ENCODE data around the gene WFDC5. TPM values are rescaled to one million over a fixed set of nuclear protein-coding genes. Genes with fewer than 3 reads are reported as not detected.

The WFDC5 gene
- polyA plus RNA-seq, 1 of the 3 experiments (the other 2 are of a cell fraction) = 0.08 TPM

- Histone ChIP-seq H3K9me3 (no peaks in the 10 kb centered on the region), H3K4me2 (no peak overlapping the region), H3K27me3 (ENCODE audit: insufficient read depth) (no peaks in the 10 kb centered on the region), H3K9ac (no peak overlapping the region; the same call in 1 of the 2 replicates), H3K4me1 (ENCODE audit: control insufficient read depth in 1 of 2, insufficient read depth in 2 of 2, low read depth in 1 of 2, low read length in 1 of 2) (peaks cover 0 to 4% of the 10 kb centered on the region in 2 experiments; a peak in 1 of 4 replicates), H2AFZ (ENCODE audit: low read depth) (no peak overlapping the region), H3K79me2 (ENCODE audit: insufficient read depth) (no peaks in the 10 kb centered on the region), H4K20me1 (ENCODE audit: insufficient read depth) (no peaks in the 10 kb centered on the region), H3K27ac (ENCODE audit: low read depth in 2 of 2, low read length in 1 of 2) (no peak overlapping the region), H3K36me3 (replicated peaks in 1 of 2; ENCODE audit: control insufficient read depth in 1 of 2, insufficient read depth in 2 of 2, low read length in 1 of 2) (no peaks in the 10 kb centered on the region), H3K4me3 (ENCODE audit: low read depth in 2 of 2, low read length in 1 of 2) (no peak overlapping the region), H3F3A (replicated peaks; ENCODE audit: insufficient read depth) (no peaks in the 10 kb centered on the region), H3K9me2 (no peaks in the 10 kb centered on the region)
- TF ChIP-seq USF2 (IDR thresholded peaks at IDR 0.05; ENCODE audit: borderline replicate concordance, low read depth, low read length) (no peak), REST (IDR thresholded peaks at IDR 0.05; ENCODE audit: low read depth, low read length) (no peak), MEF2A (IDR thresholded peaks at IDR 0.05; ENCODE audit: borderline replicate concordance, low read depth) (no peak), EP300 (IDR thresholded peaks at IDR 0.05; ENCODE audit: borderline replicate concordance in 1 of 2, low read depth in 1 of 2, low read length in 1 of 2) (no peak), EZH2phosphoT487 (IDR thresholded peaks at IDR 0.05; ENCODE audit: borderline replicate concordance, low read depth) (no peak), GATA2 (CRISPR knock-in tag; IDR thresholded peaks at IDR 0.05) (no peak), JUND (IDR thresholded peaks at IDR 0.05) (no peak), PBX3 (IDR thresholded peaks at IDR 0.05) (no peak), GABPA (IDR thresholded peaks at IDR 0.05; ENCODE audit: low read depth) (no peak), FOSL2 (IDR thresholded peaks at IDR 0.05; ENCODE audit: borderline replicate concordance, low read depth) (no peak), USF1 (IDR thresholded peaks at IDR 0.05; ENCODE audit: borderline replicate concordance, low read depth) (no peak), NFIC (IDR thresholded peaks at IDR 0.05; ENCODE audit: borderline replicate concordance) (no peak), SIN3A (IDR thresholded peaks at IDR 0.05; ENCODE audit: borderline replicate concordance, low read depth, low read length) (no peak)
- no peak for DNase-seq
- ChIA-PET POLR2A (no interaction called here), CTCF (interaction anchor here (0.7 to 9.3 kb wide), 39 partner anchors 9 to 1489 kb away, joined by 3 to 158 read pairs (median 6); partner anchors contain the start of genes STK4, WFDC12 and WFDC5)
- 97% methylated on average over 5 of the region's 11 CpGs for WGBS (ENCODE audit: low lambda C conversion rate)
These were observed 20.0 kb downstream of the WFDC5 start for GRCh38 chr20:45094864-45095574.

Data from SK-N-SH (cell line).